GM21786 (cell line): ENCODE measurements around the gene NIPSNAP3A.
"Not testable (repeated sequence)": the region's sequence is repeated elsewhere in the genome, so short reads cannot be mapped to it uniquely, and the experiment has no call there.

ENCODE experiments used
- ATAC-seq: cut with Tn5 transposase; IDR thresholded peaks from one replicate; pipeline ENCODE4 v1.9.1; 2021; ENCODE audit not compliant: unreplicated experiment

The NIPSNAP3A gene

DNA sequence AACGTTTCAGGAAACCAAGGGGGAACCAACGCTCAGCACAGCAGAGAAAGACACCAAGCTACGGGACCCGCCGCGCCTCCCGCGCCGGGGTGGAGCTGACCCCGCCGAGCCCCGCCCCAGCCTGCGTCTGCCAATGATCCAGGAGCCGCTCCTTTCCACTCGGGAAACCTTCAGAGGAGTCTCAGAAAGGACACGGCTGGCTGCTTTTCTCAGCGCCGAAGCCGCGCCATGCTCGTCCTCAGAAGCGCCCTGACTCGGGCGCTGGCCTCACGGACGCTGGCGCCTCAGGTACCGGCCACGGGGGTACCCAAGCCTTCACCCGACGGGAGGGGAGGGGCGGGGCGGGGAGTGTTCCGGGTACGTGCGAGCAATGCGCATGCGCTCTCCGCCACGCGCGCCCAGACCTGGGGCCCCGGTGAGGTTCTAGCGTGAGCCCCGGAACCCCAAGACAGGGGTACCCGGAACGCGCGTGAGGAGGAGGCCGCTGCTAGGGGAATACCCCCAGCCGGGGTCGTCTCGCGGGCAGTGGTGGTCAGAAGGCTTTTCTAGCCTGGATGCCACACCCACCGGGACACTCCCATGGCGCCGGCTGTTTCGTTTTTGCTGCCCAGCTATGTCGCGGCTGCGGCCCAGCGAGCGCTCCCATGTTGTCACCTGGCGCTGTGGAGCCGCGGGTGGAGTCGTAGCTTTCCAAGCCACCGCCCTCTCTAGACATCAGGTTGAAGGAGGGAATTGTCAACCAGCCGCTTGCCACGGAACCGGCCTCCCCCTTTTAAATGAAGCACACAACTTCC lies at the start of gene NIPSNAP3A:
TSS of gene NIPSNAP3A (plus strand) at position 119 of the 794 bp plus-strand sequence. CDS start at position 229, 110 bp downstream.
- ATAC-seq = peak; percentile 78

DNA sequence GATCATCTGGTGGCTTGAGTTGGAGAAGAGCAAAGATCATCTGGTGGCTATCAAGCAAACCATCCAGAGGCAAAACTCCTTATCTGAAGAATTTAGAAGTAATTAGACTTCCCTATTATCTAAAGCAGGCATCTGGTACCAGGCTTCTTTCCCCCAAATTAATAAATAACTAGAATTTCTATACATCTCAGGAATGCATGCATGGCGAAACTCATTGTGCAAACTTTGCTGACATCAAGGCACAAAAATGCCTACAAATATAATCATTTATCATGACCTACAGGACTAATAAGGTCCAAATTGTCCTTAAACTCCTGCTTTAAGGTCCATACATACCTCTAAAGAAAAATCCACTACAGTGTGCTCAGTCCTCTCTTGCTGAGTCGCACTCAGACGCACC lies 47.2 kb upstream of the NIPSNAP3A start:
- no peak for ATAC-seq

DNA sequence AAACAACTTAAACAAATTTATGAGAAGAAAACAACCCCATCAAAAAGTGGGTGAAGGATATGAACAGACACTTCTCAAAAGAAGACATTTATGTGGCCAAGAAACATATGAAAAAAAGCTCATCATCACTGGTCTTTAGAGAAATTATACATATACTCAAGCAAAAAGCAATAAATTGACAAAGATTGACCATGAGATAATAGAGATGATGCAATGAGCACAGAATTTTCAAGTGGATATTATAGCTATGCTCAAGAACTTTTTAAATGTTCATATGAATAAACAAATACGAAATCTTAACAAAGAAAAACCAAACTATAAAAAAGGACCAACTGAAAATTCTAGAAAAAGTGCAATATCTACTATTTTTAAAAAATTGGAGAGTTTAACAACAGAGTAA lies 38.7 kb upstream of the NIPSNAP3A start:
- not testable (repeated sequence) for ATAC-seq

DNA sequence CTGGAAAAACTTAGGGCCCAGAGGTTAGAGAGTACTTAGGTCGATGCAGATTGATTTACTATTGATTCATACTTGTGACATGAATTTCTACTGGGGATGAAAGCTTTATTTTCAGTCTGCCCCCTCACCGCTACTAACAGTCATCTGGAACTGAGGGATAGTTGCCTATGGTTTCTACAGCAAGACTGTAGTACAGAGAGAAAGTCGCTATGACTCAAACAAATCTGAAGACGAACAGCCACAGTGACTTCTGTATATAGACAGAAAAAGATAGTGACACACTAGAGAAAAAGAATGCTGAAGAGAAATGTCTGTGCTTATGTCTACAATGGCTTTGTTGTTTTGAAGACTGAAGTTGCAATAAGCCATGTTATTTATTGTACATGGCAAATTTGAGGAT lies 35.9 kb upstream of the NIPSNAP3A start:
- no peak for ATAC-seq

DNA sequence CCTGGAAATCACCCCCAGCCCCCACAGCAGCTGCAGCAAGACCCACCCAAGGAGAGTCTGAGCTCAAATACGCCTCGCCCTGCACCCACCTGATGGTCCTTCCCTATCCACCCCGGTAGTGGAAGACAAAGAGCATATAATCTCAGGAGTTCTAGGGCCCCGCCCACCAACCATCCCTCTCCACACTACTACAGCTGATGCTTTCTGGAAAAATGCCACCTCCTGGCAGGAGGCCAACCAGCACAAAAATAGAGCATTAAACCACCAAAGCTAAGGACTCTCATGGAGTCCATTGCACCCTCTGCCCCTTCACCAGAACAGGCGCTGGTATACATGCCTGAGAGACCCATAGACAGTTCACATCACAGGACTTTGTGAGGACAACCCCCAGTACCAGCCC lies 22.5 kb upstream of the NIPSNAP3A start:
- no peak for ATAC-seq

DNA sequence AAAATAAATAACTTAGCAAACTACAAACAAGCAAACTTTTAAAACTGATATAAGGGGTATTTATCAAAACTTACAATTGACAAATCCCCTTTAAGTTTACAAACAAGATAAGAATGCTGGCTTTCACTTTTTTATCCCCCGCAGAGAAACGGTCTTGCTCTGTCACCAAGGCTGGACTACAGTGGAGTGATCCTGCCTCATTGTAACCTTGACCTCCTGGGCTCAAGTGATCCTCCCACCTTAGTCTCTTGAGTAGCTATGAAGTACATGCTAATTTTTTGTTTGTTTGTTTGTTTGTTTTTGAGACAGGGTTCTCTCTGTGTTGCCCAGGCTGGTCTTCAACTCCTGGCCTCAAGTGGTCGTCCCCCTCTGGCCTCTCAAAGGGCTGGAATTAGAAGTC lies 9.0 kb upstream of the NIPSNAP3A start:
- no peak for ATAC-seq

DNA sequence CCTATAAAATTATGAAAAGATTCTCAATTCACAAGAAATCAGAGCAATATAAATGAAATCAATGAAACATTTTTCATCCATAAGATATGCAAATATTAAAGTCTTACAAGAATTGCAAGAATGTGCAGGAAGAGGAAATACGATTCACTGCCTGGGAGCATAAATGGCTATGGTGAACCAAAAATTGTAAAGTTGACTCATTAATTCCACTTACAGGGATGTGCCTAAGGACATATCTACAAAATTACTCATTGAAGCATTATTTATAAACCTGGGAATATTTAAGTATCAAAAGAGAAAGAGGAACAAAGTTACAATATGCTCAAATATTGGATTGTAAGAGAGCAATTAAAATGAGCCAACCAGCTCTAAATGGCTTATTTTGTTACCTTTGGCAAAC lies 6.9 kb upstream of the NIPSNAP3A start:
- ATAC-seq = no peak

DNA sequence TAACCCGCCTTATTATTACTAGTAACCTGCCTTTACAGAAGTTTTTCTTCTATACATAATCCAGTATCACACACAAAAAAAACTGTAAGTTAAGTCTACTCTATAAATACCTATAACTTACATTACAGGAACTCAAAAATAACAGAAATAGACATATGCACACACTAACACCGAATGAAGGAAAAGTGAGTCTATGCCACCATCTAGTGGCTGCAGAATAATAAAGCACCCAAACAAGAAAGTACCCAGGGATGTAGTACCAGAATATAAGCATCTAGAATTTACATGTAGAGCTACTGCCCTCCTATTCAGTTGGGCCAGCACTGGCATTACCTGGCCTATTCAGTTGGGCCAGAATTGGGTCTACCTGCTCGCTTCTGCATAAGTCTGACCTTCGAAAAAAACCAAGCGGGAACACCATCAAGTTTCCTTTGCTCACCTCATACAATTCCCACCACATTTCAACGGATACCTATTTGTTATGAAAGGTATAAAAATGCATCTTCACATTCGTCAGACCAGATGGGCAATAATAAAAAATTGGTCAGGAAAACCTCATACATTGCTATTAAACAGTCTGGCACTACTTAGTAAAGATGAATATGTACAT lies 4.0 kb upstream of the NIPSNAP3A start:
- peak; percentile 38 for ATAC-seq

DNA sequence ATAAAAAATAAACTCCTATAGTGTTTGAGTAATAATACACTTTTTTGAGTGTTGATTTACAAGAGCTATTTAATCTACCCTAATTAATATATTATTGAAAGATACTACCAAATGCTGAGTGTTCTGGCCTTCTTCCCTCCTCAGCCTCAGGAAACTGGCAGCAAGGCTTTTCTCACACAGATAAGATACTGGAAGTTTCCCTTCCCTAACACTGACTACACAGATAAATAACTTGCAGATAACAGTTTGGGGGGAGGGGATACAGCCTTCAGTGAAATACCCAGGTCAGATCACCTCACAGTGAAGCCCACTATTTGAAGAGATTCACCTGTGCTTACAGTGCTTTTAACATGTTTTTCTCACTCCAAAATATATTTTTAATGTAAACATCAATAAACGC lies 1.6 kb upstream of the NIPSNAP3A start:
- ATAC-seq = no peak

DNA sequence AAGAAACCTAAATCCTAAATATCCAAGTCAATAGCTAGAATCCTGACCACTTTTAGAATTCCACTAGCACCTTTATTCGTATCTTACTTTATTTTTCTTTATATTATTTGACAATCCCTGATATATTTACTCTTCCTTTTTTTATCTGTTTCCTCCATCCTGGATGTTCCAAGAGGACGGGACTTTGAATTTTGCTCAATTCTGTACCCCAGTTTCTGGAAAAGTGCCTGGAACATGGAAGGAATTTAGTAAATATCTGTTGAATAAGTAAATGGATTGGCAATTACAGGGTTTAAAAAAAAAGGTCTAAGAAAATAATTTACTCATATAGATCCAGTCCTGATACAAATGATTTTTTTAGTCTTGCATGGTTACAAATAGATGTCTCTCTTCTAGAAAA lies 1.2 kb upstream of the NIPSNAP3A start:
- ATAC-seq = no peak

DNA sequence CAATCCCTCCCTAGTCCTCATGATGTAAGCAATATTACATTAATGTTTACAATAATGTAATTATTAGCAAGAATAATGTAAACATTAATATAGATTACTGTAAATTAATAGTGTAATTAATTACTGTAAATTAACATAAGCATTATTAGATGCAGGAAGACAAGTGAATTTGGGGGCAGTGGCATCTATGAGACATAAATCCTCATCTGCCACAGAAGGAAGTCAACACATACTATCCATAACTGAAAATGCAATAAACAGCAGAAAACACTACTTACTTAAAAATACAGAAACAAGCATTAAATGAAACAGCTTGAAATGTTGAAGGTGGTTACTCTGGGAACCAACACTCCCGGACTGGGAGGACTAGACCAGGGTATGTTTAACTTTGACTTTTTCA lies 685 bp upstream of the NIPSNAP3A start:
- no peak for ATAC-seq

DNA sequence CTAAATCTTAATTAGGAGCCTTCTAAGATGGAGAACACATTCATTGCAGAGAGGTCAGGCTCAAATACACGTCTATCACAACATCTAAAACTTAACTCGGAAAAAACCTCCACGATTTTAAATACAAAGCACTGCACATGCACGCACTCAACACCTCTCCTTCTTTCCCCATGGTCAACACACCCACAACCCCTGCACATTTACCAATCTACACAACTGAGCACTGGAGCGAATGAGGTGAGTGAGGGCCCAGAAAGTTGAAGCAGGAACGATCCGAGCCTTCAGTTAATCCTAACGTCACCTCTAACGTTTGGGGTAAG lies 278 bp upstream of the NIPSNAP3A start:
- no peak for ATAC-seq

DNA sequence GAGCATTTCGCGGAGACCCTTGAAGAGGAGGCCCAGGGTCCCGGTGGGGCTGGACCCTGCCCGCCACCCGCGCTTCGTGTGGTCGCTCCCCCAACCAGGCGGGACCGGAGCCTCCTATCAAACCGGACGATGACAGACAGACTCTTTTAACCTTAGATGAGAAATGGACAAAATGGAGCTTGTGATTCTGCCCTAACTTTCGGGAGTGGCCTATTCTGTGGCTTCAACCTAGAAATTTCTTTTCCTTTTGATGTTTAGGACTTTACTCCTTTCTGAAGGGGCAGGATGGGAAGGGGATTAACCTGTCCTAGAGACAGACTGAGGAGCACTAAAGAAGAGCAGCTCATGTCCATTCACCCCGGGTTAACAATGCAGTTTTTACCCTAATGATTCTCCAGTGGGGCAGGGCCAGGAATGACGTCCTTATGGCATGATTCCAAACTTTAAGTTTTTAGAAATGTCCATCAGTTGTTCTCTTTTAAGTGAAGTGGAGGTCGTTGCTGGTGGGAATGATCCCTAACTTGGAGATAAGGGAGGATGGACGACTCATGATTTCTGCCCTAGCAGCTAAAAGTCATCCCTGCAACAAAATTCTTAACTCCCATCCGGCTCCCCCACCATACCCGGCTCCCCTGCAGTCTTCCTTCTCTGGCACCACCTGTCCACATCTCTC lies 1.0 kb downstream of the NIPSNAP3A start:
- ATAC-seq = no peak

DNA sequence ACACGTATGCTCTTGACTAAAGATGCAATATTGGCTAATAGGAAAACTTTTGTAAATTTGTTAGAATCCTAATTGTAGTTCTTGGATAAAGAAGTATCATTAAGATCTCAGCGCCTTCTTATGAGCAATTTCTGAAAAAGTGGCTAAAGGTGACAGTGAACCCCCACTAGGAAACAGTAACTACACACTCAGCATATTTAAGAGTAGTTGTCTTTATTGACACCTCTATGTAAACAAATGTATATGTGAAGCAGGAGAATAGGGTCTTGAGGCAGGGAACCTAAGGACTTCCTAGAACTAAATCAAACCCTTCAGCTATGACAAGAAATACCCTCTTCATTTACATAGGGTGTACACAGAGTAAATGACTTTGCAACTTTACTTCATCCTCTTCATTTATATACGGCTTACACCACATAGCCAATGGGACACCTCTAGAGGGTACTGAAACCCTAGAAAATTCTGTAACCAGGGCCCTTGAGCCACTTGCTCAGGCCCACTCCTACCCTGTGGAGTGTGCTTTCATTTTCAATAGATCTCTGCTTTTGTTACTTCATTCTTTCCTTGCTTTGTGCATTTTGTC lies 2.8 kb downstream of the NIPSNAP3A start:
- peak; percentile 42 for ATAC-seq

DNA sequence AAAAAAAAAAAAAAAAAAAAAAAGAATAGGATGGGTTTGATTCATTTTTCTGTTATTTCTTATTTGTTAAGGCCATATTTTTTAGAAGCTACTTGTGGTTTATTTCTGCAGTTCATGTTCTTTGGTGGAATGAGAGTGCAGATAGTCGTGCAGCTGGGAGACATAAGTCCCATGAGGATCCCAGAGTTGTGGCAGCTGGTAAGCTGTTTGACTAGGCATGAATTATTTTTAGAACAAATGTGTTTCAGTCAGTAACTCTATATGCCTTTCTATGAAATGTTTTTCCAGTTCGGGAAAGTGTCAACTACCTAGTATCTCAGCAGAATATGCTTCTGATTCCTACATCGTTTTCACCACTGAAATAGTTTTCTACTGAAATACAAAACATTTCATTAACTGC lies 11.5 kb downstream of the NIPSNAP3A start:
- ATAC-seq = peak; percentile 35

DNA sequence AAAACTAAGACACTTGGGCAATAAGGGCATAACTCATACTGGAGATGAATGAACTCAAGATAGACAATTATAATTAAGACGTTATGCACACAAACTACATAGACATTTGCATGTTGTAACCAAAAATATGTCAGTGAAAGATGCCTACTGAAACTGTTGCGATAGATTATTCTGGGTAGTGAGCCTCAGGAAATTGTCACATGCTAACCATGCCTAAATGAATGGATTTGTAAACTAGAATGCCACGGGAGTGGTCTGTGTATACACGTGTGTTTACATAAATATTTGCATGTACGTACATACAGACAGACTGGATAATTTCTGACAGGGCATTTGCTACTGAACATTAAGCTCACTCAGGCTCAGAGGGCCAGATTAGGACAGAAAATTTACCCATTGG lies 17.7 kb downstream of the NIPSNAP3A start:
- ATAC-seq = peak; percentile 27

DNA sequence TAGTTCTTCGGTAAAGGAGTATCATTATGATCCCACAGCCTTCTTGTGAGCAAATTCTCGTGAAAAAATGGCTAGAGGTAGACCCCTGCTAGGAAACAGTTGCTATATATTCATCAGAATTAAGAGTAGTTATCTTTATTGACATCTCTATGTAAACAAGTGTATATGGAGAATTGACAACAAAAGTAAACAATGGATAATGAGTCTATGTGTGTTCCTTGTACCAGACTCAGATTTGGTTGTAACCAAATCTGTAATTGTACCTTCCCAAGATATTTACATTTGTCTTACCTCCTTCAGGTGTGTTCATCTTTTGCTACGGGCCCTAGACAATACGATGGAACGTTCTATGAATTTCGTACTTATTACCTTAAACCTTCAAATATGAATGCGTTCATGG lies 18.5 kb downstream of the NIPSNAP3A start:
- ATAC-seq = no peak

DNA sequence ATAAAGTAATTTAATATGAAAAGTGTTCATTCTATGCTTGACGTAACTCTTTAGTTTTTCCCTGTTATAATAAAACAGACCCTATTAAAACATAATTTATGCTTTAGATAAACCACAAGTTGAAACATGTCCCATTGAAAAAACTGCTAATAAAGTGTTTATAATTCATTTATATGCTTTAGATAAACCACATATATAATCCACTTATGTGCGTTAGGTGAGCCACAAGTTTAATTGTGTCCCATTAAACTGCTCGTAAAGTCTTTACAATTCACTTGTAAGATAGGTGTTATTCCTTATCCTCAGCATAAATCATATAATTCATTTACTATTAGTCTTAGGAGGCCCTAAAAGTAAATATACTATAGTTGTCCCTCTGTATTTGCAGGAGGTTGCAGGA lies 20.0 kb downstream of the NIPSNAP3A start:
- no peak for ATAC-seq

DNA sequence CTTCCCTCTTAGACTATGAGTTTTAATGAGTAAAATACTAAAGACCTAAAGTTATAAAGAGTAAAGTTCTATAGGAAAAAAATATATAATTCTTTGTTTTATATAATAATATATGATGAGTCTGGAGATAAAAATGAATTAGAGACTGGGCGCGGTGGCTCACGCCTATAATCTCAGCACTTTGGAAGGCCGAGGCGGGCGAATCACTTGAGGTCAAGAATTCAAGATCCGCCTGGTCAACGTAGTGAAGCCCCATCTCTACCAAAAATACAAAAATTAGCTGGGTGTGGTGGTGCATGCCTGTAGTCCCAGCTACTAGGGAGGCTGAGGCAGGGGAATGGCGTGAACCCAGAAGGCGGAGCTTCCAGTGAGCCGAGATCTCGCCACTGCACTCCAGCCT lies 21.5 kb downstream of the NIPSNAP3A start:
- ATAC-seq = not testable (repeated sequence)

DNA sequence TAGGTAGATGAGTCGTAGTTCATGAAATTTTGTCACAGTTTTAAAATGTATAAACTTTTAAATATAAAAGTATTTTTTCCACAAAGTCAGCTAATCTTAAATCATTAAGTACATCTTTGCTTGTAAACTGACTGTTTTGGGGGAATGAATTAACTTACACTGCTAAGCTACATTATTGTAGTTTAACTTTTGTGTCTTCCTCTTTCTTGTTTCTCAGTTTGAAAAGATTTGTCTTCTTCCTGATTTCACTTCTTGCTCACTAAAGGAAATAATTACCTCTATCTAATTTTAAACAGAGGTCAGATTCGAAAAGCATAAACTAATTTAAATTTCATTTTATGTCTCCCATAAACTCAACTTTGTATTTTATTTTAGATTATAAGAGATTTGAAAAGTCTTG lies 22.2 kb downstream of the NIPSNAP3A start:
- ATAC-seq = peak; percentile 44

DNA sequence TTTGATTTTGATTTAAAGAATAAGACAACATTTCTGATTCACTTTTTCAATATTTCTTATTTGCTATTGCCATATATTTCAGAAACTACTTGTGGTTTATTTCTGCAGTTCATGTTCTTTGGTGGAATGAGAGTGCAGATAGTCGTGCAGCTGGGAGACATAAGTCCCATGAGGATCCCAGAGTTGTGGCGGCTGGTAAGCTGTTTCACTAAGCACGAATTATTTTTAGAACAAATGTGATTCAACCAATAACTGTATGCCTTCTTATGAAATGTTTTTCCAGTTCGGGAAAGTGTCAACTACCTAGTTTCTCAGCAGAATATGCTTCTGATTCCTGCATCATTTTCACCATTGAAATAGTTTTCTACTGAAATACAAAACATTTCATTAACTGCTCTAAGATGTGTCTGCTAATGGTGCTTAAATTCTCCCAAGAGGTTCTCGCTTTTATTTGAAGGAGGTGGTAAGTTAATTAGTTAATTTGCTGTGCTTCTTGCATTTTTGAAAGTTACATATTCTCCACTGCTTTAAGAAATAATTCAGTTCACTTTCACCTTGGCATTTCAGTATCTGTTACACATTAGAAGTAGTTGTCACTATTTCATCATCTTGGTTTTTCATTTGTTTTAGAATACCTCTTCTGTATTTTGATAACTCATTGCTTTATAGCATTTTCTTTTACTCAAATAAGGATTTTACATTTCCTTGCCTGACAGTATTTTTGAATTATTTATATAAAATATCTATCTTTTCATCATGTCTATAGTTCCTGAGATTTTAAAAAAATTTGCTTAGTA lies 25.4 kb downstream of the NIPSNAP3A start:
- ATAC-seq = peak; percentile 26
